K562 (cell line): Measurements from ENCODE around the gene LATS2.

Source experiments
- CHD1 ChIP-seq: fragments of 200-600 bp; sonication (generic); IDR thresholded peaks from one replicate; pipeline ENCODE4 v1.6.1; 2012; ENCODE audit warnings: mild to moderate bottlenecking, moderate library complexity, low read length, inconsistent platforms
- JUNB ChIP-seq: fragments of 450-650 bp; formaldehyde crosslinking; conservative IDR thresholded peaks from 2 replicates; pipeline ENCODE4 v1.4.0; 2020; ENCODE audit warnings: mild to moderate bottlenecking
- MLLT1 ChIP-seq, 2 experiments: fragments of 450-650 bp; IDR thresholded peaks; 2 replicates each; pipeline ENCODE4 v1.6.1; 2016
- TBL1XR1 ChIP-seq, 2 experiments: IDR thresholded peaks; 2 replicates each; pipeline ENCODE4 v1.6.1; 2012; ENCODE audit warnings: improper control_type of control experiment in 2 of 2, low read length in 2 of 2, mild to moderate bottlenecking in 1 of 2
- TCF15 ChIP-seq: fragments of 250-450 bp; sonication (Bioruptor Pico); IDR thresholded peaks from 2 replicates; pipeline ENCODE4 v1.8.0; 2022; ENCODE audit warnings: moderate library complexity, mild to moderate bottlenecking, inconsistent platforms
- TF ChIP-seq, protein P1 (sequence below): fragments of 200-800 bp; sonication (Bioruptor generic); IDR thresholded peaks from 2 replicates; pipeline ENCODE4 v1.6.1; 2017; ENCODE audit warnings: missing genetic modification characterization, missing compliant biosample characterization

GRCh38 chr13:21012211-21012610, 49.2 kb downstream of the LATS2 start:
- no peak for TF ChIP-seq CHD1
- TF ChIP-seq MLLT1 (IDR thresholded peaks at IDR 0.05) = no peak
- no peak for TF ChIP-seq JUNB (CRISPR knock-in tag)
- TF ChIP-seq TCF15 (CRISPR knock-in tag) = no peak
- TF ChIP-seq, protein P1, sequence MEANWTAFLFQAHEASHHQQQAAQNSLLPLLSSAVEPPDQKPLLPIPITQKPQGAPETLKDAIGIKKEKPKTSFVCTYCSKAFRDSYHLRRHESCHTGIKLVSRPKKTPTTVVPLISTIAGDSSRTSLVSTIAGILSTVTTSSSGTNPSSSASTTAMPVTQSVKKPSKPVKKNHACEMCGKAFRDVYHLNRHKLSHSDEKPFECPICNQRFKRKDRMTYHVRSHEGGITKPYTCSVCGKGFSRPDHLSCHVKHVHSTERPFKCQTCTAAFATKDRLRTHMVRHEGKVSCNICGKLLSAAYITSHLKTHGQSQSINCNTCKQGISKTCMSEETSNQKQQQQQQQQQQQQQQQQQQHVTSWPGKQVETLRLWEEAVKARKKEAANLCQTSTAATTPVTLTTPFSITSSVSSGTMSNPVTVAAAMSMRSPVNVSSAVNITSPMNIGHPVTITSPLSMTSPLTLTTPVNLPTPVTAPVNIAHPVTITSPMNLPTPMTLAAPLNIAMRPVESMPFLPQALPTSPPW (CRISPR knock-in tag) = no peak
- TF ChIP-seq TBL1XR1 (IDR thresholded peaks at IDR 0.05; ENCODE audit: low read length in 2 of 2) = no peak
